ENCODE results near the gene USP22. TPM values are rescaled to one million over a fixed set of nuclear protein-coding genes. Genes with fewer than 3 reads are reported as not detected.

The USP22 gene
- total and polyA plus RNA-seq, 9 donors, result 75.2 to 246 (median 197) TPM

DNA sequence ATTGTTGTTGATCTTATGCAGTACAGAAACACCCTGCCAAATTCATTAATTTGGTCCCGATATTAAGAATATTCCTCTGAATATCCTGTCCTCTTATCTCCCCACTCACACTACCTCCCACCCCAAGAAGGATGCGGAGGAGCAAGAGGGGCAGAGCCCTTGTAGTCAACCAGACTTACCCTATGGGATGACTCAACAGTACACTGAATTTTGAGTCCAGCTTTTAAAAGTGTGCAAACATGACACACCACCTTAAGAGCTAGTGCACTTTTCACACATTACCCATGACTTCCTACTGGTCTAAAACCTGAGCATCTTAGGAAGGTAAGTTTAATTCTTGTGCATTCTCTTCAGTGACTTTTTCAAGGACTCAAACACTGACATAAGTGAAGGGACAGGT, 9.5 kb downstream of the USP22 start:
- intact Hi-C loops (cut with DNase I), result no loop called here
- TF ChIP-seq, protein P1, sequence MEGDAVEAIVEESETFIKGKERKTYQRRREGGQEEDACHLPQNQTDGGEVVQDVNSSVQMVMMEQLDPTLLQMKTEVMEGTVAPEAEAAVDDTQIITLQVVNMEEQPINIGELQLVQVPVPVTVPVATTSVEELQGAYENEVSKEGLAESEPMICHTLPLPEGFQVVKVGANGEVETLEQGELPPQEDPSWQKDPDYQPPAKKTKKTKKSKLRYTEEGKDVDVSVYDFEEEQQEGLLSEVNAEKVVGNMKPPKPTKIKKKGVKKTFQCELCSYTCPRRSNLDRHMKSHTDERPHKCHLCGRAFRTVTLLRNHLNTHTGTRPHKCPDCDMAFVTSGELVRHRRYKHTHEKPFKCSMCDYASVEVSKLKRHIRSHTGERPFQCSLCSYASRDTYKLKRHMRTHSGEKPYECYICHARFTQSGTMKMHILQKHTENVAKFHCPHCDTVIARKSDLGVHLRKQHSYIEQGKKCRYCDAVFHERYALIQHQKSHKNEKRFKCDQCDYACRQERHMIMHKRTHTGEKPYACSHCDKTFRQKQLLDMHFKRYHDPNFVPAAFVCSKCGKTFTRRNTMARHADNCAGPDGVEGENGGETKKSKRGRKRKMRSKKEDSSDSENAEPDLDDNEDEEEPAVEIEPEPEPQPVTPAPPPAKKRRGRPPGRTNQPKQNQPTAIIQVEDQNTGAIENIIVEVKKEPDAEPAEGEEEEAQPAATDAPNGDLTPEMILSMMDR (IDR thresholded peaks at IDR 0.05), result no peak
- no peak for TF ChIP-seq POLR2A (IDR thresholded peaks at IDR 0.05)
- TF ChIP-seq EP300 (IDR thresholded peaks at IDR 0.05), result no peak
- DNase-seq, result no peak
- H3K27me3 ChIP-seq, result no peaks in the 10 kb centered on the region
- H3K9me3 ChIP-seq, result no peaks in the 10 kb centered on the region
- no peak overlapping the region for H3K27ac ChIP-seq
- H3K4me3 ChIP-seq, result no peak overlapping the region
- H3K4me1 ChIP-seq (ENCODE audit: insufficient read depth), result peaks cover 40% of the 10 kb centered on the region
- no peaks in the 10 kb centered on the region for H3K36me3 ChIP-seq
- WGBS, 3 donors, result 21 to 34% (median 32%) methylated on average over 2 of the region's 2 CpGs

DNA sequence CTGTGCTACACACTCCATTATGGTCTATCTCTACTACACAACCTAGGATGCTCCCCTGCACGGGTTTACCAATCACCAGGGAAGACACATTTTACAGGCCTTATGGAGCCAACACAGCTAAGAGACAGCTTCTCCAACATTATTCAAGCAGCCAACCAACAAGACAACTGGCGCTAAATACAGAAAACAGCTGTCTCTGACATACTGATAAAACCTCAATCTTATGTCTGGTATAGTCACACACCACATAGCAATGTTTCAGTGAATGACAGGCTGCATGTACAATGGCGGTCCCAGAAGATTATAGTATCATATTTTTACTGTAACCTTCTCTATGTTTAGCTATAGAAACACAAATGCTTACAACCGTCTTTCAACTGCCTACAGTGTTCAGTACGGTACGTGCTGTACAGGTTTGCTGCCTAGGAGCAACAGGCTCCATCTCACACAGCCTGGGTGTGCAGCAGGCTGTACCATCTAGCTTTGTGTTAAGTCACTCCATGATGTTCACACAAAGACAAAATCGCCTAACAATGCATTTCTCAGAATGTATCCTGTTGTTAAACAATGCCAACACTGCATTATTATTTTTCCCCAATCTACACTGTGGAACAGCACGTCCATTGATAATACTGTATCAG, 10.9 kb downstream of the USP22 start:
- Histone ChIP-seq H3K4me1 (ENCODE audit: insufficient read depth) (peaks cover 34% of the 10 kb centered on the region), H3K27me3 (no peaks in the 10 kb centered on the region), H3K36me3 (no peaks in the 10 kb centered on the region), H3K9me3 (no peaks in the 10 kb centered on the region), H3K4me3 (no peak overlapping the region), H3K27ac (no peak overlapping the region)
- TF ChIP-seq, protein P1 (IDR thresholded peaks at IDR 0.05), result no peak
- TF ChIP-seq POLR2A (IDR thresholded peaks at IDR 0.05), result no peak
- no peak for TF ChIP-seq EP300 (IDR thresholded peaks at IDR 0.05)
- no peak for DNase-seq
- intact Hi-C loops (cut with DNase I), result no loop called here
- 70 to 84% (median 73%) methylated on average over 8 of the region's 8 CpGs for WGBS, 3 donors

DNA sequence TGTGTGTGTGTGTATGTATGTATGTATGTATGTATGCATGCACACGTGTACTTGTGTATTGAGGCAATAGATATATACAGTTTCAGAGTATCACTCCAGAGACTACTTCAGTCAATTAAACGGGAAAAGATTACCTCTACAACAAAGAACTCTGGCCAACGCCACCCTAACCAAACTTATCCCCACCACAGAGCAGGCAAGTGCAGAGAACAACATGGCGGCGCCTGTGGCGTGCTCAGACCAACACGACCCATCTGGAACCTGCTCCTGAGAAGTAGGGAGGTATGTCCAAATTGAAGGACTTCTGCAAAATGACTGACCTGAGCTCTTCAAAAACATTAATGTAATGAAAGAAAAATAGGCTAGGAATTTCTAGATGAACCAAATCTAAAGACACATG, 12.4 kb downstream of the USP22 start:
- Histone ChIP-seq H3K27me3 (no peaks in the 10 kb centered on the region), H3K9me3 (no peaks in the 10 kb centered on the region), H3K4me3 (no peak overlapping the region), H3K4me1 (ENCODE audit: insufficient read depth) (peaks cover 28% of the 10 kb centered on the region), H3K27ac (no peak overlapping the region), H3K36me3 (no peaks in the 10 kb centered on the region)
- no peak for DNase-seq
- no peak for TF ChIP-seq EP300 (IDR thresholded peaks at IDR 0.05)
- TF ChIP-seq POLR2A (IDR thresholded peaks at IDR 0.05), result no peak
- TF ChIP-seq, protein P1 (IDR thresholded peaks at IDR 0.05), result no peak
- WGBS, 3 donors, result 79 to 80% (median 80%) methylated on average over 7 of the region's 7 CpGs
- intact Hi-C loops (cut with DNase I), result no loop called here

DNA sequence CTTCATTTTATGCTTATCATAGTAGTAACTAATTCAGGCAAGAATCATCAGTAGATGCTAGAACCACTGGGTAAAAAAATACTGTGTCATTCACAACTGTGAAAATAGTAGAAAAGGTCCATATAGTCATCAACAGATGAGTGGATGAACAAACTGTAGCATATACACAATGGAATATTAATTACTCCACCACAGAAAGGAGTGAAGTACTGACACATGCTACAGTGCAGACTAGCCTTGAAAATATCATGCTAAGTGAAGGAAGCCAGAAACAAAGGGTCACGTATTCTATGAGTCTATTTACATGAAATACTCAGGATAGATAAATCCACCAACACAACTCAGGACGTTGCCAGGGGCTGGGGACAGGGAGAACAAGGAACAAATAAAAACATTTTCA, 13.3 kb downstream of the USP22 start:
- 4 to 14% (median 12%) methylated on average over 2 of the region's 2 CpGs for WGBS, 3 donors
- no peak overlapping the region for H3K27ac ChIP-seq
- TF ChIP-seq POLR2A (IDR thresholded peaks at IDR 0.05) (no peak), EP300 (IDR thresholded peaks at IDR 0.05) (no peak)
- TF ChIP-seq, protein P1 (IDR thresholded peaks at IDR 0.05), result no peak
- no peak overlapping the region for H3K4me3 ChIP-seq
- H3K4me1 ChIP-seq (ENCODE audit: insufficient read depth), result peaks cover 25% of the 10 kb centered on the region
- no peaks in the 10 kb centered on the region for H3K27me3 ChIP-seq
- no peaks in the 10 kb centered on the region for H3K9me3 ChIP-seq
- intact Hi-C loops (cut with DNase I), result no loop called here
- H3K36me3 ChIP-seq, result no peaks in the 10 kb centered on the region
- no peak for DNase-seq
